Ishikawa (cell line): ENCODE results near the gene CNTNAP5.

ENCODE experiments used
- CEBPB ChIP-seq: IDR thresholded peaks from 2 replicates; pipeline ENCODE4 v1.6.1; 2012
- EGR1 ChIP-seq: IDR thresholded peaks from 2 replicates; pipeline ENCODE4 v1.6.1; 2012
- RAD21 ChIP-seq: IDR thresholded peaks from 2 replicates; pipeline ENCODE4 v1.6.1; 2012; ENCODE audit warnings: low read depth
- REST ChIP-seq: IDR thresholded peaks from 2 replicates; pipeline ENCODE4 v1.6.1; 2012; ENCODE audit warnings: low read depth, mild to moderate bottlenecking
- TAF1 ChIP-seq: IDR thresholded peaks from 2 replicates; pipeline ENCODE4 v1.6.1; 2012; ENCODE audit warnings: low read depth, mild to moderate bottlenecking

GRCh38 chr2:124604940-124605339 lies 579.9 kb downstream of the CNTNAP5 start:
- TF ChIP-seq CEBPB (no peak), EGR1 (no peak), RAD21 (no peak), REST (no peak), TAF1 (no peak)
